HepG2 (cell line): ENCODE results near the gene SEC63. TPM values are rescaled to one million over a fixed set of nuclear protein-coding genes. Genes with fewer than 3 reads are reported as not detected.
A peak's percentile ranks its signal among the peaks of the same experiment; 100 is the strongest.

Source experiments
- BCL6 ChIP-seq: IDR thresholded peaks from 2 replicates; pipeline ENCODE4 v1.6.1; 2016; ENCODE audit warnings: missing genetic modification reagents, missing compliant biosample characterization
- CBX1 ChIP-seq: IDR thresholded peaks from one replicate; pipeline ENCODE4 v1.6.1; 2016; ENCODE audit warnings: antibody characterized with exemption, low read depth
- EP300 ChIP-seq, 3 experiments: sonication (generic) in 1 of 3; formaldehyde crosslinking in 1 of 3; IDR thresholded peaks; 2 replicates each; pipeline versions ENCODE4 v1.5.1 to v1.6.1; 2011 to 2020; ENCODE audit warnings: low read depth in 2 of 3, low read length in 2 of 3, borderline replicate concordance in 1 of 3, improper control_type of control experiment in 1 of 3, mild to moderate bottlenecking in 1 of 3, missing genetic modification reagents in 1 of 3, moderate library complexity in 1 of 3
- HMG20A ChIP-seq: IDR thresholded peaks from 2 replicates; pipeline ENCODE4 v1.6.1; 2016; ENCODE audit warnings: borderline replicate concordance
- MED1 ChIP-seq: sonication (generic); formaldehyde crosslinking; IDR thresholded peaks from 2 replicates; pipeline ENCODE4 v1.4.0; 2020; ENCODE audit warnings: missing genetic modification reagents
- MED13 ChIP-seq: sonication (generic); formaldehyde crosslinking; IDR thresholded peaks from 2 replicates; pipeline ENCODE4 v1.5.0; 2020; ENCODE audit warnings: missing genetic modification reagents
- MXI1 ChIP-seq: IDR thresholded peaks from 3 replicates; pipeline ENCODE4 v1.6.1; 2012; ENCODE audit warnings: low read depth, low read length, inconsistent platforms, borderline replicate concordance
- NCOA2 ChIP-seq: sonication (generic); formaldehyde crosslinking; IDR thresholded peaks from 2 replicates; pipeline ENCODE4 v1.8.0; 2022; ENCODE audit warnings: inconsistent platforms
- RARA ChIP-seq: IDR thresholded peaks from 2 replicates; pipeline ENCODE4 v1.6.1; 2016; ENCODE audit warnings: missing genetic modification reagents, missing compliant biosample characterization
- RFXAP ChIP-seq: sonication (generic); formaldehyde crosslinking; IDR thresholded peaks from 2 replicates; pipeline ENCODE4 v1.4.0; 2020; ENCODE audit warnings: missing genetic modification reagents, borderline replicate concordance
- SOX13 ChIP-seq, 3 experiments: fragments of 450-650 bp in 1 of 3; sonication (generic) in 1 of 3; formaldehyde crosslinking in 1 of 3; IDR thresholded peaks in 2 of 3; conservative IDR thresholded peaks in 1 of 3; 2 replicates each; pipeline versions ENCODE4 v1.5.0 to v1.6.1; 2016 to 2020; ENCODE audit warnings: antibody characterized with exemption in 1 of 3, mild to moderate bottlenecking in 1 of 3, missing compliant biosample characterization in 1 of 3, missing genetic modification reagents in 1 of 3, moderate library complexity in 1 of 3
- TOE1 ChIP-seq: sonication (generic); formaldehyde crosslinking; IDR thresholded peaks from 2 replicates; pipeline ENCODE4 v1.4.0; 2020; ENCODE audit warnings: mild to moderate bottlenecking, missing genetic modification reagents
- ZNF816 ChIP-seq: sonication (generic); formaldehyde crosslinking; IDR thresholded peaks from 2 replicates; pipeline ENCODE4 v1.8.0; 2022; ENCODE audit warnings: missing genetic modification reagents, mild to moderate bottlenecking, borderline replicate concordance
- ZNF83 ChIP-seq: sonication (generic); formaldehyde crosslinking; IDR thresholded peaks from 2 replicates; pipeline ENCODE4 v1.4.0; 2020; ENCODE audit warnings: missing genetic modification reagents, mild to moderate bottlenecking, borderline replicate concordance
- polyA plus RNA-seq, 8 experiments: library from polyadenylated mRNA; depleted of rRNA in 3 of 8; stranded (reverse) in 7 of 8; unstranded in 1 of 8; fragments of >200 nt; fragmentation: Illumina TruSeq in 4 of 8; extraction: Trizol in 4 of 8; gene quantifications; 2 replicates each; pipeline versions ENCODE4 v1.2.1 to v1.2.3, GENCODE V29; 2011 to 2016; ENCODE audit warnings: low read depth in 4 of 8, missing spikeins in 1 of 8, mixed read lengths in 1 of 8; ENCODE audit not compliant: insufficient read depth in 1 of 8
- total RNA-seq, 5 experiments: library from RNA; depleted of rRNA; stranded (reverse); fragments of >200 nt; fragmentation: Illumina TruSeq; extraction: Trizol; gene quantifications; 2 replicates each; pipeline ENCODE4 v1.2.3, GENCODE V29; 2016; ENCODE audit warnings: low read depth in 1 of 5
- TF ChIP-seq, protein P1 (sequence below): sonication (generic); formaldehyde crosslinking; IDR thresholded peaks from 2 replicates; pipeline ENCODE4 v1.9.0; 2021; ENCODE audit warnings: mild to moderate bottlenecking, missing genetic modification reagents
- TF ChIP-seq, protein P2 (sequence below): sonication (generic); formaldehyde crosslinking; IDR thresholded peaks from 2 replicates; pipeline ENCODE4 v1.5.1; 2020; ENCODE audit warnings: mild to moderate bottlenecking, missing genetic modification reagents, moderate library complexity

Gene SEC63
- total and polyA plus RNA-seq, 2 of the 13 experiments (the other 11 are each of a cell fraction or from before 2014, with no cell fraction given) = 20.2 to 45.9 TPM

DNA sequence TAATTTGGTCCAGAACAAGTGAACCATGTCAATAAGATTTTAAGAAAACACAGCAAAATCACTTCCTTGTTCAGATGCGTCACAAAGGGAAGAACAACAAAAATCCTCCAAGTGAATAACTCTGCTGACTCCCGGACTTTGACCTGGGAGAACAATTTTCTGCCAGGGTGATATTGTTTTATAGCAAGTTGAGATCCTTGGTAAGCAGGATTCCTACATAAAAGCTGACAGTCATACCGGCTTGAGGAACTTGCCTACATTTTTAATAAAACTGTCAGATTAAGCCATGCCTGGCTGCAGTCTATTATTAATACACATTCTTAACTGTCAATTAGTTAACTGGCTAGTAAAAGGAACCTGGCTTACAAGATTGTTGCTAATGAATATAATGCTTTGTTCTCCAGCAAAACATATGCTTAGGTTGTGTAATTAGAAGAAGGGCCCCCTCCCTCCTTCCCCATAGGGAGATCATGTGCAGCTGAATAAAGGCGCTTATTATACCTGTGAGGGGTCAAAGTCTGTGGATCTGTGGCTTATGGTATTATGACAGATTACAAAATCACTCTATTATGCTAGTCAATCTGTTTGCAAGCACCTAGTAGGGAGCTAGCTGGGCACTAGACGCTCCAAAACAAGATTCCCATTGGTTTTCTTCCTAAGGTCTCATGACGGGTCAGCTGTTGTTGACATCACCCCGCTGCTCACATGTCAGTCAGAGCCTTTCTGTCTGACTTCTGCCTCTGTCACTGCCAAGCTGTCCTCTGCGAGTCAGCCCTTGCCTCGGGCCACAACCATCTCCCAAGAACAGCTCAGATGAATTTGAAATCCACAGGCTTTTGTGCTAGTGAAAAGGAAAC, 44.6 kb upstream of the SEC63 start (continued):
- TF ChIP-seq, protein P1, sequence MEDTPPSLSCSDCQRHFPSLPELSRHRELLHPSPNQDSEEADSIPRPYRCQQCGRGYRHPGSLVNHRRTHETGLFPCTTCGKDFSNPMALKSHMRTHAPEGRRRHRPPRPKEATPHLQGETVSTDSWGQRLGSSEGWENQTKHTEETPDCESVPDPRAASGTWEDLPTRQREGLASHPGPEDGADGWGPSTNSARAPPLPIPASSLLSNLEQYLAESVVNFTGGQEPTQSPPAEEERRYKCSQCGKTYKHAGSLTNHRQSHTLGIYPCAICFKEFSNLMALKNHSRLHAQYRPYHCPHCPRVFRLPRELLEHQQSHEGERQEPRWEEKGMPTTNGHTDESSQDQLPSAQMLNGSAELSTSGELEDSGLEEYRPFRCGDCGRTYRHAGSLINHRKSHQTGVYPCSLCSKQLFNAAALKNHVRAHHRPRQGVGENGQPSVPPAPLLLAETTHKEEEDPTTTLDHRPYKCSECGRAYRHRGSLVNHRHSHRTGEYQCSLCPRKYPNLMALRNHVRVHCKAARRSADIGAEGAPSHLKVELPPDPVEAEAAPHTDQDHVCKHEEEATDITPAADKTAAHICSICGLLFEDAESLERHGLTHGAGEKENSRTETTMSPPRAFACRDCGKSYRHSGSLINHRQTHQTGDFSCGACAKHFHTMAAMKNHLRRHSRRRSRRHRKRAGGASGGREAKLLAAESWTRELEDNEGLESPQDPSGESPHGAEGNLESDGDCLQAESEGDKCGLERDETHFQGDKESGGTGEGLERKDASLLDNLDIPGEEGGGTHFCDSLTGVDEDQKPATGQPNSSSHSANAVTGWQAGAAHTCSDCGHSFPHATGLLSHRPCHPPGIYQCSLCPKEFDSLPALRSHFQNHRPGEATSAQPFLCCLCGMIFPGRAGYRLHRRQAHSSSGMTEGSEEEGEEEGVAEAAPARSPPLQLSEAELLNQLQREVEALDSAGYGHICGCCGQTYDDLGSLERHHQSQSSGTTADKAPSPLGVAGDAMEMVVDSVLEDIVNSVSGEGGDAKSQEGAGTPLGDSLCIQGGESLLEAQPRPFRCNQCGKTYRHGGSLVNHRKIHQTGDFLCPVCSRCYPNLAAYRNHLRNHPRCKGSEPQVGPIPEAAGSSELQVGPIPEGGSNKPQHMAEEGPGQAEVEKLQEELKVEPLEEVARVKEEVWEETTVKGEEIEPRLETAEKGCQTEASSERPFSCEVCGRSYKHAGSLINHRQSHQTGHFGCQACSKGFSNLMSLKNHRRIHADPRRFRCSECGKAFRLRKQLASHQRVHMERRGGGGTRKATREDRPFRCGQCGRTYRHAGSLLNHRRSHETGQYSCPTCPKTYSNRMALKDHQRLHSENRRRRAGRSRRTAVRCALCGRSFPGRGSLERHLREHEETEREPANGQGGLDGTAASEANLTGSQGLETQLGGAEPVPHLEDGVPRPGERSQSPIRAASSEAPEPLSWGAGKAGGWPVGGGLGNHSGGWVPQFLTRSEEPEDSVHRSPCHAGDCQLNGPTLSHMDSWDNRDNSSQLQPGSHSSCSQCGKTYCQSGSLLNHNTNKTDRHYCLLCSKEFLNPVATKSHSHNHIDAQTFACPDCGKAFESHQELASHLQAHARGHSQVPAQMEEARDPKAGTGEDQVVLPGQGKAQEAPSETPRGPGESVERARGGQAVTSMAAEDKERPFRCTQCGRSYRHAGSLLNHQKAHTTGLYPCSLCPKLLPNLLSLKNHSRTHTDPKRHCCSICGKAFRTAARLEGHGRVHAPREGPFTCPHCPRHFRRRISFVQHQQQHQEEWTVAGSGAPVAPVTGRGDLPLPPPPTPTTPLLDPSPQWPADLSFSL = no peak
- TF ChIP-seq ZNF816 (CRISPR knock-in tag) (0 out of 2 replicates have a peak, but pooled peaks have one; percentile 10), RFXAP (CRISPR knock-in tag) (peak; percentile 32; the same call in 1 of the 2 replicates), RARA (CRISPR knock-in tag) (peak; percentile 21), CBX1 (no peak), ZNF83 (CRISPR knock-in tag) (no peak), TOE1 (CRISPR knock-in tag) (no peak), MXI1 (peak; percentile 74; the same call in 1 of the 3 replicates), NCOA2 (CRISPR knock-in tag) (peak; percentile 73), EP300 (IDR thresholded peaks at IDR 0.05; ENCODE audit: low read depth in 2 of 2, low read length in 2 of 2) (peak in 1 of 2 experiments; percentile 76; a peak in 2 of 4 replicates), EP300 (CRISPR knock-in tag; IDR thresholded peaks at IDR 0.05; ENCODE audit: borderline replicate concordance) (peak; percentile 61; the same call in 1 of the 2 replicates), BCL6 (CRISPR knock-in tag) (0 out of 2 replicates have a peak, but pooled peaks have one; percentile 8), MED1 (peak; percentile 25; the same call in 1 of the 2 replicates), MED13 (0 out of 2 replicates have a peak, but pooled peaks have one; percentile 35), HMG20A (peak; percentile 54; the same call in 1 of the 2 replicates), SOX13 (IDR thresholded peaks at IDR 0.05) (no peak), SOX13 (CRISPR knock-in tag; conservative IDR thresholded peaks at IDR 0.05 in 1 of 2, IDR thresholded peaks at IDR 0.05 in 1 of 2) (peak in 1 of 2 experiments; percentile 86; a peak in 2 of 4 replicates)
- TF ChIP-seq, protein P2, sequence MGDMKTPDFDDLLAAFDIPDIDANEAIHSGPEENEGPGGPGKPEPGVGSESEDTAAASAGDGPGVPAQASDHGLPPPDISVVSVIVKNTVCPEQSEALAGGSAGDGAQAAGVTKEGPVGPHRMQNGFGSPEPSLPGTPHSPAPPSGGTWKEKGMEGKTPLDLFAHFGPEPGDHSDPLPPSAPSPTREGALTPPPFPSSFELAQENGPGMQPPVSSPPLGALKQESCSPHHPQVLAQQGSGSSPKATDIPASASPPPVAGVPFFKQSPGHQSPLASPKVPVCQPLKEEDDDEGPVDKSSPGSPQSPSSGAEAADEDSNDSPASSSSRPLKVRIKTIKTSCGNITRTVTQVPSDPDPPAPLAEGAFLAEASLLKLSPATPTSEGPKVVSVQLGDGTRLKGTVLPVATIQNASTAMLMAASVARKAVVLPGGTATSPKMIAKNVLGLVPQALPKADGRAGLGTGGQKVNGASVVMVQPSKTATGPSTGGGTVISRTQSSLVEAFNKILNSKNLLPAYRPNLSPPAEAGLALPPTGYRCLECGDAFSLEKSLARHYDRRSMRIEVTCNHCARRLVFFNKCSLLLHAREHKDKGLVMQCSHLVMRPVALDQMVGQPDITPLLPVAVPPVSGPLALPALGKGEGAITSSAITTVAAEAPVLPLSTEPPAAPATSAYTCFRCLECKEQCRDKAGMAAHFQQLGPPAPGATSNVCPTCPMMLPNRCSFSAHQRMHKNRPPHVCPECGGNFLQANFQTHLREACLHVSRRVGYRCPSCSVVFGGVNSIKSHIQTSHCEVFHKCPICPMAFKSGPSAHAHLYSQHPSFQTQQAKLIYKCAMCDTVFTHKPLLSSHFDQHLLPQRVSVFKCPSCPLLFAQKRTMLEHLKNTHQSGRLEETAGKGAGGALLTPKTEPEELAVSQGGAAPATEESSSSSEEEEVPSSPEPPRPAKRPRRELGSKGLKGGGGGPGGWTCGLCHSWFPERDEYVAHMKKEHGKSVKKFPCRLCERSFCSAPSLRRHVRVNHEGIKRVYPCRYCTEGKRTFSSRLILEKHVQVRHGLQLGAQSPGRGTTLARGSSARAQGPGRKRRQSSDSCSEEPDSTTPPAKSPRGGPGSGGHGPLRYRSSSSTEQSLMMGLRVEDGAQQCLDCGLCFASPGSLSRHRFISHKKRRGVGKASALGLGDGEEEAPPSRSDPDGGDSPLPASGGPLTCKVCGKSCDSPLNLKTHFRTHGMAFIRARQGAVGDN (CRISPR knock-in tag) = peak; percentile 25; the same call in 1 of the 2 replicates
